NCI-H1105 treated with DMSO at 0.1 percent for 48 hours (cell line): Measurements from ENCODE around the gene ZNF444.
"Not testable (repeated sequence)": the region's sequence is repeated elsewhere in the genome, so short reads cannot be mapped to it uniquely, and the experiment has no call there.

Source experiments
- DNase-seq: peaks from one replicate; lab custom pipeline; 2025; lab: John Stamatoyannopoulos, UW

The ZNF444 gene

DNA sequence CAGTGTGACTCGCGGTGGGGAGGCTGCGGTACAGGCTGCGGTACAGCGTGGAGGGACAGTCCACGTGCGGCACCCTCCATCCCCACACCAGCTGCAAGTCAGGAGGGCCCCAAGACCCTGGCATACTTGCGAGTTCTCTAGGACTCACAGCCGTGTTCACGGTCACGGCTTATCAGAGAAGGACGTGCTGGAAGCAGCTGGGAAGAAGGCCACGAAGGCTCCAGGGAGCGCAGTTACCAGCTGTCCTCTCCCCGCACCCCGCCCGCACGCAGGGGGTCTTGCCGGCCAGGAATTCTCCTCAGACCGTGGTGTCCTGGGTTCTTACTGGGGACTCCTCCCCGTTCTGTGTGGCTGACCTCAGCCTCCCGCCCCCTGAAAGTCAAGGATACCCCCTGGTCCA is 6.2 kb downstream of the ZNF444 start:
- no peak for DNase-seq

DNA sequence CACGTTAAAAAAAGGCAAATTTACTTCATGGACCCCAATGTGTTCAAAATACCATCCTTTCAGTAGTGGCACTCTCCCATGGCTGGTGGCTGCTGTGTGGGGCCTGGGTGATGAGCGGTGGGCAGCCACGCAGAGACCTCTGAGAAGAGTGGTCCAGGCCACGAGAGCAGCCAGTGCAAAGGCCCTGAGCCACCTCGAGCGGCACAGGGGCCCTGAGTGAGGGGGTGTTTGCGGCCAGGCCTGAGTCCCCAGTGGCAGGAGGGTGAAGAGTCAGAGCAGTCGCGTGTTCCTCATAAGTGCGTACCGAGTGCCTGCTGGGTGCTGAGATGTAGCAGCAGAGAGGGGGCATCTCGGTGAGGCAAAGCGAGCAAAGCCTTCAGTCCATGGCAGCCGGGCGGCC is 7.0 kb downstream of the ZNF444 start:
- DNase-seq: no peak

GRCh38 chr19:56148955-56149655 is 8.0 kb downstream of the ZNF444 start:
- DNase-seq: not testable (repeated sequence)

- DNase-seq: no peak
Measured at GRCh38 chr19:56149656-56150038, 8.6 kb downstream of the ZNF444 start.

GRCh38 chr19:56150358-56150757 is 9.3 kb downstream of the ZNF444 start:
- no peak for DNase-seq

- DNase-seq: no peak
Measured at GRCh38 chr19:56152644-56153043, 11.6 kb downstream of the ZNF444 start.

DNA sequence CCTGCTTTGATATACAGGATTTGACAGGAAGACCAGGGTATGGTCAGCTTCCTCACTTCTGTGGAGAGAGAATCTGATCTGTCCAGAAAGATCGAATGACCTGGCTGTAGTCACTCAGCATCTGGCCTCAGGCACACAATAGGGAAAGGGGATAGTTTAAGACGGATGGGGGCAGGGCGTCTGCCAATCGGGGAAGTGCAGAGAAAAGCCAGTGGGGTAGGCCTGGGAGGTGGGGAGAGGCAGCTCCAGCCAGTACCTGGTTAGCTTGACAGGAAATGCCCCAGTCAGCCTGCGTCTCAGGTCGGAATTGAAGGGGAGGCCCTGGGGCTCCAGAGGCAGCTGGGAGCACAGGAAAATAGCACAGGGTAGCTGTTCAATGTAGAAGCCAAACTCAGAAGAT is 12.4 kb downstream of the ZNF444 start:
- no peak for DNase-seq

GRCh38 chr19:56155124-56155687 is 14.1 kb downstream of the ZNF444 start:
- DNase-seq: no peak

GRCh38 chr19:56156768-56157167 is 15.7 kb downstream of the ZNF444 start:
- DNase-seq: no peak

DNA sequence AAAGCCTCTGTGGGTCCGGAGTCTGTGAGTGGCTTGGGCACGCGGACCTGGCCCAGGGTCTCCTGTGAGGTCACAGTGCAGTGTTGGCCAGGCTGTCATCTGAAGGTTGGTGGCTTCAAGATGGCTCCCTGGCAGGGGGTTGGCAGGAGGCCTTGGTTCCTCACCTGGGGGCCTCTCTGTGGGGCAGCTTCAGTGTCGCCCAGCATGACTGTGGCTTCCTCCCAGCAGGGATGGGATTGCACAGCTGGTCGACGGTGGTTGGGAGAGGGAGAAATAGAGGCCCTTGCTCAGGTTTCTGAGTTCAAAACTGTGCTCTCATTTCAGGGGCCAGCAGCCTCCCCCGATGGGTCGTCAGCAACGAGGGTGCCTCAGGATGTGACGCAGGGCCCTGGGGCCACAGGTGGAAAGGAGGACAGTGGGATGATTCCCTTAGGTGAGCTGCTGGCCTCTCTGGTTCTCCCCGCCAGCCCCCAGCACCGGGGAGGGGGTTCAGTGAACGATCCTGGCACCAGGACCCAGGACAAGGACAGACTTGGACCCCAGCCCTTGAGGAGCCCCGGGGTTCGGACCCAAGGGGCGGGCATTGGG is 17.2 kb downstream of the ZNF444 start:
- no peak for DNase-seq

DNA sequence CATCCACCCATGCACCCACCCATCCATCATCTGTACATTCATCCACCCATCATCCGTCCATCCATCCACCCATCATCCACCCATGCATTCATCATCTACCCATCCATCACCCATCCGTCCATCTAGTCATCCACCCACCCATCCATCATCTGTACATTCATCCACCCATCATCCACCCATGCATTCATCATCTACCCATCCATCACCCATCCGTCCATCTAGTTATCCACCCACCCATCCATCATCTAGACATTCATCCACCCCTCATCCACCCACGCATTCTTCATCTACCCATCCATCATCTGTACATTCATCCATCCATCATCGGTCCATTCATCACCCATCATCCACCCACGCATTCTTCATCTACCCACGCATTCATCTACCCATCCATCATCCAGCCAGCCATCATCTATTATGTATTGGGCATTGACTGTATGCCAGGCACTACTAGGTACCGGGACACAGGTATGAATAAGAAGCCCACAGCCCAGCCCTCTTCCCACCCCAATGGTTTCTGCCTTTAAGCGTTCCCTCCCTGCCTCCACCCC is 18.0 kb downstream of the ZNF444 start:
- no peak for DNase-seq

DNA sequence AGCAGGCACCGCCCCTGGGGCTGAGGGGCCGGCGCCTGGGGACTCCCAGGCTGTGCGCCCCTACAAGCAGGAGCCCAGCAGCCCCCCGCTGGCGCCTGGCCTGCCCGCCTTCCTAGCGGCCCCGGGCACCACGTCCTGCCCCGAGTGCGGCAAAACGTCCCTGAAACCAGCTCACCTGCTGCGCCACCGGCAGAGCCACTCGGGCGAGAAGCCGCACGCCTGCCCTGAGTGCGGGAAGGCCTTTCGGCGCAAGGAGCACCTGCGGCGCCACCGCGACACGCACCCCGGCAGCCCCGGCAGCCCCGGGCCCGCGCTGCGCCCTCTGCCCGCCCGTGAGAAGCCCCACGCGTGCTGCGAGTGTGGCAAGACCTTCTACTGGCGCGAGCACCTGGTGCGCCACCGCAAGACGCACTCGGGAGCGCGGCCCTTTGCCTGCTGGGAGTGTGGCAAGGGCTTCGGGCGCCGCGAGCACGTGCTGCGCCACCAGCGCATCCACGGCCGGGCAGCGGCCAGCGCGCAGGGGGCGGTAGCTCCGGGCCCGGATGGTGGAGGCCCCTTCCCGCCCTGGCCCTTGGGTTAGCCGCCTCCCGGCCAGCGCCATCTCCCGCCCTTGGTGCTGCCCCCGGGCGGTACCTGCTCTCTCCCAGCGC is 18.7 kb downstream of the ZNF444 start:
- no peak for DNase-seq

DNA sequence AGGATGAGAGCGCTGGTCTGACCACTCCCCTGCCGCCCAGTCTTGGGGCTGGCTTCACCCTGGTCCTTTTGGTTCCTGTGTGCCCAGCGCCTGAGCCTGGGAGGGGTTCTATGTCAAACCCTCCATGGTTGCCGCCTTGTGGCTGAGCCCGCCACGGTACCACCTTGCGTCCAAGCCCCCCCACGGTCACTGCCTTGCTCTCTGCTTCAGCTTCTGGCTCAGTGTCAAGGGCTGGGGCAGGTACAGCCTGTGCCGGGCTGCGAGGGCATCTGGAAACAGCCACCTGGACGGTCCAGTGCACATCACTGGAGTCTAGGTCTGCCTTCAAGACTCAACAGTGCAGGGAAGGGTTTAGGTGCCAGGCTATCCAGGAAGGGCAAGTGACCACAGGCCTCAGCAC is 20.4 kb downstream of the ZNF444 start:
- DNase-seq: no peak

DNA sequence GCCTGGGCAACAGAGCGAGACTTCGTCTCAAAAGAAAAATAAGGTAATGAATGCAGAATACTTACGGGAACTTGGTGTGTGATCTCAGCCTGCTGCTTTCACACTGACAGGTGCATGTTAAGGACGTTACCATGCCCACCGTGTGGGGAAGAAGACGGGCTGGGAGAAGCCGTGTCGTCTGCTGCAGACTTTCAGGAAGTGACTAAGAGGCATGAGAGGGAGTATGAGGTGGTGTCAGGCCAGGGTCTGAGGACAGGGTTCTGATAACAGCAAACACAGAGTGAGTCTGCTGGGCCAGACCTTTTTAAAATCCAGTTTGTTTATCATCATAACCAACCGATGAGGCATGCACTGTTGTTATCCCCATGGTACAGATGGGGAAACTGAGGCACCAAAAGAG is 21.2 kb downstream of the ZNF444 start:
- no peak for DNase-seq

GRCh38 chr19:56163097-56163496 is 22.0 kb downstream of the ZNF444 start:
- DNase-seq: no peak

DNA sequence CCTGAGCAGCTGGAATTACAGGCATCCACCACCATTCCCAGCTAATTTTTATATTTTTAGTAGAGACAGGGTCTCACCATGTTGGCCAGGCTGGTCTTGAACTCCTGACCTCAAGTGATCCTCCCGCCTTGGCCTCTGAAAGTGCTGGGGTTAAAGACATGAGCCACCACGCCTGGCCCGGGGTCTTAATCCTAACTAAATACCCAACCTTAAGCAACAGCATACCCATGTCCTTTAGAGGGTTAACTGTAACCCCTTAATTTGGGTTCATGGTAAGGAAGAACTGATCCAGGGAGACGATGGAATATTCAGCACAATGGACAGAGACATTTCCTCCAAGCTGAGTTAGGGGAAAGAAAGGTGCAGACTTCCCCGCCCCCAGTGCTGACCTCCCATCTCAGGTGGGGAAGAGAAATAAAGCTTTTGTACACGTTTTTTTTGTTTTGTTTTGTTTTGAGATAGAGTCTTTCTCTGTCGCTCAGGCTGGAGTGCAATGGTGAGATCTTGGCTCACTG is 26.0 kb downstream of the ZNF444 start:
- no peak for DNase-seq

- no peak for DNase-seq
Measured at GRCh38 chr19:56170261-56170660, 29.2 kb downstream of the ZNF444 start.

GRCh38 chr19:56174086-56174485 is 33.0 kb downstream of the ZNF444 start:
- no peak for DNase-seq

DNA sequence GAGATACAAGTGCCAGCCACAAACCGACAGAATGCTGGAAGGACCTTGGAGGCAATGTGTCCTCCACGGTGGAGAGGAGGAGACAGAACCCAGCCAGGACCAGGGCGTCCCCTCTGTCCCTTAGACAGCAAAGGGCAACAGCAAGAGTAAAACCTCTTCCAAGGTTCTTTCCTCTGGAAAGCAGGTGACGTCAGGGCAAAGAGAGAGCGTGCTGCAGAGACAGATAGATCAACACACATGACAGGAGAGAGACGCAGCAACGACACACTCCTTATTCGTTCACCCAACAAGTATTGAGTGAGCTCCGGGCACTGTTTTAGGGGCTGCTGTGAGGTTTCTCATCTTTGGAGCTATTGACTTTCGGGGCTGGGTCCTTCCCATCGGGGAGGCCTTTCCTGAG is 33.5 kb downstream of the ZNF444 start:
- no peak for DNase-seq

- not testable (repeated sequence) for DNase-seq
Measured at GRCh38 chr19:56175861-56176307, 34.8 kb downstream of the ZNF444 start, which contains the start of gene GALP. Gene GALP, plus strand, starts transcription at chr19:56176008. Its CDS starts 1,101 bp downstream, at chr19:56177109.

GRCh38 chr19:56176310-56176709 is 35.2 kb downstream of the ZNF444 start:
- DNase-seq: not testable (repeated sequence)

DNA sequence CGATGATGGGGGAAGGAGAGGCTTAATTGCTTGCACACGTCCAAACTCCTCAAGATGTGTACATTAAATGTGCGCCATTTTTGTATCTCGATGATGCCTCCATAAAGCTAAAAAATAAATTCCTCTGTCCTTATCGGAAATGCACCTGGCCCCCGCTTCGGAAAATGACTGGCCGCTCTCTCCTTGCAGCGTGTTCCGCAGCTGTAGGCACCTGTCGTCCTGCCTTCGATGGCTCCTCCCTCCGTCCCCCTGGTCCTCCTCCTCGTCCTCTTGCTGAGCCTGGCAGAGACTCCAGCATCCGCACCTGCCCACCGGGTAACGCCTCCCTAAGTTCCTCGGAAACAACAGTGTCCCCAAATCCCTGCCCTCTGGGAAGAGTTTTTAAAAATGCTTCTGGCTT is 35.8 kb downstream of the ZNF444 start:
- DNase-seq: peak; percentile 38
